ENCODE measurements around the gene NRCAM. TPM values are rescaled to one million over a fixed set of nuclear protein-coding genes. Genes with fewer than 3 reads are reported as not detected.

The NRCAM gene
- total RNA-seq, 4 donors from 2014 or later: 1.1 to 6.1 (median 4.0) TPM

DNA sequence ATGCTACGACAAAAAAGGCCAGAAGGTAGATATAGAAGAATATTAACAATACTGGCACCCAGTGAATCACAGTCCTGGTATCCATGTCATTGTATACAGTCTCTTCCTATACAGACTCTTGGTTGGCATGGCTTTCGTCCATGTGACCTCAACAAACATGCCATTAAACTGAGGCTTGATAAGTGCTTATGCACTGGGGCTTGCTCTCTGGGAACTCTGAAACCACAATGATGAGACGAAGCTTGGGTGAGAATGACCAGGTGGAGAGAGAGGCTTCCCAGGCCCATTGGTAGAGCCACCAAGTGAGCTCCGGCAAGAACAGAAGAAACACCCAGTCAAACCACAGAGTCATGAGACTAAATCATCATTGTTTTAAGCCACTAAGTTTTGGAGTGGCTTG lies 36.5 kb upstream of the NRCAM start:
- WGBS, 2 donors: 93 to 95% methylated on average over 4 of the region's 4 CpGs
- no peak for DNase-seq (ENCODE audit: low spot score in 2 of 2)
- TF ChIP-seq, protein P1, sequence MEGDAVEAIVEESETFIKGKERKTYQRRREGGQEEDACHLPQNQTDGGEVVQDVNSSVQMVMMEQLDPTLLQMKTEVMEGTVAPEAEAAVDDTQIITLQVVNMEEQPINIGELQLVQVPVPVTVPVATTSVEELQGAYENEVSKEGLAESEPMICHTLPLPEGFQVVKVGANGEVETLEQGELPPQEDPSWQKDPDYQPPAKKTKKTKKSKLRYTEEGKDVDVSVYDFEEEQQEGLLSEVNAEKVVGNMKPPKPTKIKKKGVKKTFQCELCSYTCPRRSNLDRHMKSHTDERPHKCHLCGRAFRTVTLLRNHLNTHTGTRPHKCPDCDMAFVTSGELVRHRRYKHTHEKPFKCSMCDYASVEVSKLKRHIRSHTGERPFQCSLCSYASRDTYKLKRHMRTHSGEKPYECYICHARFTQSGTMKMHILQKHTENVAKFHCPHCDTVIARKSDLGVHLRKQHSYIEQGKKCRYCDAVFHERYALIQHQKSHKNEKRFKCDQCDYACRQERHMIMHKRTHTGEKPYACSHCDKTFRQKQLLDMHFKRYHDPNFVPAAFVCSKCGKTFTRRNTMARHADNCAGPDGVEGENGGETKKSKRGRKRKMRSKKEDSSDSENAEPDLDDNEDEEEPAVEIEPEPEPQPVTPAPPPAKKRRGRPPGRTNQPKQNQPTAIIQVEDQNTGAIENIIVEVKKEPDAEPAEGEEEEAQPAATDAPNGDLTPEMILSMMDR (IDR thresholded peaks at IDR 0.05): no peak
- TF ChIP-seq POLR2A (IDR thresholded peaks at IDR 0.05): no peak
- intact Hi-C loops (cut with DNase I; ENCODE audit: low total_unique reads): no loop called here
- H3K4me3 ChIP-seq (ENCODE audit: low read depth, poor library complexity, severe bottlenecking): no peak overlapping the region

DNA sequence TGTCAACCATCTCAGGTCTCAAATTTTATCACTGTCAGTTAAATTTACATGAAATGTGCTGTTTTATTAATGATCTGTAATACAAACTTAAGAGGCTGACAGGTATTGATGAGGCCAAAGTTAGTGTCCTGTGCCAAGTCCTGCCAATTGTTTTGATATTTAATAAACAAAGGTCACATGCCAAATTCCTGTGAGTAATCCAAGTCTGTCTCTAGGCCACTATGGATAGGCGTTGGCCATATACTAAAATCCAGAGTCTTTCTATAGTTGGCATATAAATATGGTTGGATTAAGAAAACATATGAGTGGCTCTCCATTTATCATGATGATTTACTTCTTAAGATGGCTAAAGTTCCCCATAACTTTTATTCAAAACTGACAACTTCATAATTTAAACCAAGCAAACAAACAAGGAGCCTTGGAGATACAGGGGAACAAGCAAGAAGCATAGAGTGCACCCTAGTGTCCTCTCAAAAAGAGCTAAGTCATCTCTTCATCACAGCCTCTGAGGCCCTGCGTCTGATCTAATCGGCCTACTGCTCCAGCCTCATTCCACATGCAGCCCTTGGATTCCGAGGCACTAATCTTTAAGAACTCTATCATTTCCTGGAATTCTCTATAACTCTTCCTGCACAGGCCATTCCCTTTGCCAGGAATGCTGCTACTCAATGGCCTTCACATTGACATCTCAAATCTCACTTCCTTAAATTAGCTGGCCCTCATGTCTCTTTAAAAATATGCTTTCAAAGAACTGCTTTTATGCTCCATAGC lies 32.7 kb upstream of the NRCAM start:
- TF ChIP-seq POLR2A (IDR thresholded peaks at IDR 0.05): no peak
- TF ChIP-seq, protein P1 (IDR thresholded peaks at IDR 0.05): no peak
- intact Hi-C loops (cut with DNase I; ENCODE audit: low total_unique reads): no loop called here
- H3K4me3 ChIP-seq (ENCODE audit: low read depth, poor library complexity, severe bottlenecking): no peak overlapping the region
- WGBS, 2 donors: 86 to 90% methylated on average over 4 of the region's 4 CpGs
- DNase-seq (ENCODE audit: low spot score in 2 of 2): no peak

DNA sequence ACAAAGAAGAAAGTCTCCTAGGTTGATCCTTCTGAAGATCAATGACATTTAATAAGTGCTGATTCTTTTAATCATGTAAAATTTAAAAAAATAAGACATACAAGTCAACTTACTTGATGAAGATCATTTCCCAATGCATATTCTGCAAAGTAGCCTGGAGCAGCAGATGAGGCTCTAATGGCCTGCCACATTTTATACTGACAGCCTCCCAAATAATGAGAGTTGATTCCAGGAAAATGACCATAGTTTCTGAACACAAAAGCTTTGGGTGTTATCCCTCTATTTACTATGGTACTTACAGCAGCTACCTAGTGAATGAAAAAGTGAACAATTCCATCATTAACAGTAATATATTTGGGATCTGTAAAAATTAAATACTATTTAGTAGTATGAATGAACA lies 31.4 kb upstream of the NRCAM start:
- intact Hi-C loops (cut with DNase I; ENCODE audit: low total_unique reads): no loop called here
- H3K4me3 ChIP-seq (ENCODE audit: low read depth, poor library complexity, severe bottlenecking): no peak overlapping the region
- no peak for TF ChIP-seq POLR2A (IDR thresholded peaks at IDR 0.05)
- TF ChIP-seq, protein P1 (IDR thresholded peaks at IDR 0.05): no peak
- no peak for DNase-seq (ENCODE audit: low spot score in 2 of 2)

DNA sequence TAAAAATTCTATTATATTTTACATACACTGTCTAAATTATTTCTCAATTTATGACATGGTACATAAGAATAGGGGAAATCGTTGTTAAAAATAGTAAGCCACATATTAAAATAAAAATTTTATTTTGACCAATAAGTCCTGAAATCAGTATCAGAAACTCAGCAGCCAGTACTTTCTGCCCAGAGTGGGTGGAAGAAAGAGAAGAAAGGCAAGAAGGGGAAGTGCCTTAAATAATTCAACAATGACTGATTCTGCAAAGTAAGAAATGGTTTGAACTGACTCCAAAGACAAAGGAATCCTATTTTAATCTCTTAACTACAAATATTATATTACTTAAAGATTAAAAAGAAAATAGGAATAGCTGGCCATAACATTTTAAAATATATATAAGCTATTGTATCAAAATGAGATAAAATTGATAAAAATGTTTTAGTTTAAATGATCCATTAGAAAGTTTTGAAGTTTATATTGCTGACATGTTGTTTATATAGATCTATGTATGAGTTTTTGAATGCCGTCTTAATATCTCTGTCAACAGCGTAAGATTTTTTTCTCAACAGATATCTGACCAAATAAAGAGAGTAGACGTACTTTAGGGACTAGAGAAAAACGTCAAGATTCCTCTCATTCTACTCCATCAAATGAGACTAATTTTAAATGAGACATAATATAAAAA lies 30.2 kb upstream of the NRCAM start:
- intact Hi-C loops (cut with DNase I; ENCODE audit: low total_unique reads): no loop called here
- no peak overlapping the region for H3K4me3 ChIP-seq (ENCODE audit: low read depth, poor library complexity, severe bottlenecking)
- DNase-seq (ENCODE audit: low spot score in 2 of 2): no peak
- TF ChIP-seq, protein P1 (IDR thresholded peaks at IDR 0.05): no peak
- TF ChIP-seq POLR2A (IDR thresholded peaks at IDR 0.05): no peak
- WGBS, 2 donors: 92% methylated on average over 5 of the region's 5 CpGs

DNA sequence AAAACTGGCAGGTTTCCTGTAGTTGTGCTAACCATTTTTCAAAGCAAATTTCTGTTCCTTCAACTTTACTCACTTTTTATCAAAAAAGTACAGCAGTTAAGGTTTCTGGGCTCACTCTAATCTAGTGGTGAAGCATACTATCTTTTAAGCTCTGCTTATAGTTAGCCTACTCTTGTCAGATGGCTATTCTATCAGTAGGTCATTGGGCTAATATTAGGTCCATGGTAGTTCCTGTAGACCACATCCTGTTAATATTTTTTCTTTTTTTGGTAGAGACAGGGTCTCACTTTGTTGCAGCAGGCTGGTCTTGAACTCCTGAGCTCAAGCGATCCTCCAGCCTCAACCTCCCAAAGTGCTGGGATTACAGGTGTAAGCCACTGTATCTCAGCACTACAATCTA lies 27.9 kb upstream of the NRCAM start:
- H3K4me3 ChIP-seq (ENCODE audit: low read depth, poor library complexity, severe bottlenecking): no peak overlapping the region
- intact Hi-C loops (cut with DNase I; ENCODE audit: low total_unique reads): no loop called here
- 67 to 100% methylated on average over 1 of the region's 1 CpG for WGBS, 2 donors
- TF ChIP-seq, protein P1 (IDR thresholded peaks at IDR 0.05): no peak
- TF ChIP-seq POLR2A (IDR thresholded peaks at IDR 0.05): no peak
- DNase-seq (ENCODE audit: low spot score in 2 of 2): no peak

Data from lower leg skin (tissue), 4 donors.